ENCODE results near the gene KLF9. TPM values are rescaled to one million over a fixed set of nuclear protein-coding genes. Genes with fewer than 3 reads are reported as not detected.

Gene KLF9
- total RNA-seq, 1 donor from 2014 or later: 0.87 TPM

- Mint-ChIP-seq H3K27me3 (ENCODE audit: unreplicated experiment) (peaks cover 1% of the 10 kb centered on the region), H3K4me3 (ENCODE audit: unreplicated experiment) (no peak overlapping the region), H3K36me3 (ENCODE audit: low read depth, unreplicated experiment) (peaks cover 3% of the 10 kb centered on the region), H3K27ac (ENCODE audit: unreplicated experiment) (no peak overlapping the region), H3K4me1 (ENCODE audit: unreplicated experiment) (no peaks in the 10 kb centered on the region), H3K9me3 (ENCODE audit: unreplicated experiment) (no peaks in the 10 kb centered on the region)
- no peak for DNase-seq (ENCODE audit: low spot score)
- no peak for TF ChIP-seq CTCF (IDR thresholded peaks at IDR 0.05; ENCODE audit: unreplicated experiment)
Measured at GRCh38 chr9:70367305-70367930, 47.0 kb downstream of the KLF9 start.

- no peak for TF ChIP-seq CTCF (IDR thresholded peaks at IDR 0.05; ENCODE audit: unreplicated experiment)
- DNase-seq (ENCODE audit: low spot score): no peak
- H3K27ac Mint-ChIP-seq (ENCODE audit: unreplicated experiment): no peak overlapping the region
- peaks cover 1% of the 10 kb centered on the region for H3K27me3 Mint-ChIP-seq (ENCODE audit: unreplicated experiment)
- no peak overlapping the region for H3K4me3 Mint-ChIP-seq (ENCODE audit: unreplicated experiment)
- H3K4me1 Mint-ChIP-seq (ENCODE audit: unreplicated experiment): no peaks in the 10 kb centered on the region
- no peaks in the 10 kb centered on the region for H3K9me3 Mint-ChIP-seq (ENCODE audit: unreplicated experiment)
- peaks cover 3% of the 10 kb centered on the region for H3K36me3 Mint-ChIP-seq (ENCODE audit: low read depth, unreplicated experiment)
Measured at GRCh38 chr9:70363760-70364159, 50.7 kb downstream of the KLF9 start.

- no peak overlapping the region for H3K4me3 Mint-ChIP-seq (ENCODE audit: unreplicated experiment)
- no peaks in the 10 kb centered on the region for H3K9me3 Mint-ChIP-seq (ENCODE audit: unreplicated experiment)
- H3K27ac Mint-ChIP-seq (ENCODE audit: unreplicated experiment): no peak overlapping the region
- TF ChIP-seq CTCF (IDR thresholded peaks at IDR 0.05; ENCODE audit: unreplicated experiment): no peak
- peaks cover 3% of the 10 kb centered on the region for H3K36me3 Mint-ChIP-seq (ENCODE audit: low read depth, unreplicated experiment)
- no peak for DNase-seq (ENCODE audit: low spot score)
- peaks cover 1% of the 10 kb centered on the region for H3K27me3 Mint-ChIP-seq (ENCODE audit: unreplicated experiment)
- H3K4me1 Mint-ChIP-seq (ENCODE audit: unreplicated experiment): no peaks in the 10 kb centered on the region
Measured at GRCh38 chr9:70362952-70363351, 51.5 kb downstream of the KLF9 start.

GRCh38 chr9:70355801-70356200, 58.7 kb downstream of the KLF9 start:
- Mint-ChIP-seq H3K9me3 (ENCODE audit: unreplicated experiment) (no peaks in the 10 kb centered on the region), H3K4me3 (ENCODE audit: unreplicated experiment) (no peak overlapping the region), H3K27ac (ENCODE audit: unreplicated experiment) (no peak overlapping the region), H3K36me3 (ENCODE audit: low read depth, unreplicated experiment) (no peaks in the 10 kb centered on the region), H3K4me1 (ENCODE audit: unreplicated experiment) (no peaks in the 10 kb centered on the region), H3K27me3 (ENCODE audit: unreplicated experiment) (no peaks in the 10 kb centered on the region)
- no peak for TF ChIP-seq CTCF (IDR thresholded peaks at IDR 0.05; ENCODE audit: unreplicated experiment)
- DNase-seq (ENCODE audit: low spot score): no peak

GRCh38 chr9:70352802-70353201, 61.7 kb downstream of the KLF9 start:
- no peaks in the 10 kb centered on the region for H3K9me3 Mint-ChIP-seq (ENCODE audit: unreplicated experiment)
- DNase-seq (ENCODE audit: low spot score): no peak
- H3K27ac Mint-ChIP-seq (ENCODE audit: unreplicated experiment): no peak overlapping the region
- peaks cover 6% of the 10 kb centered on the region for H3K36me3 Mint-ChIP-seq (ENCODE audit: low read depth, unreplicated experiment)
- H3K27me3 Mint-ChIP-seq (ENCODE audit: unreplicated experiment): no peaks in the 10 kb centered on the region
- H3K4me3 Mint-ChIP-seq (ENCODE audit: unreplicated experiment): no peak overlapping the region
- no peaks in the 10 kb centered on the region for H3K4me1 Mint-ChIP-seq (ENCODE audit: unreplicated experiment)
- no peak for TF ChIP-seq CTCF (IDR thresholded peaks at IDR 0.05; ENCODE audit: unreplicated experiment)
